ENCODE results near the gene FOXP1. TPM values are rescaled to one million over a fixed set of nuclear protein-coding genes. Genes with fewer than 3 reads are reported as not detected.
A peak's percentile ranks its signal among the peaks of the same experiment; 100 is the strongest.

Gene FOXP1
- total RNA-seq, 4 donors from 2014 or later = 103 to 173 (median 140) TPM

DNA sequence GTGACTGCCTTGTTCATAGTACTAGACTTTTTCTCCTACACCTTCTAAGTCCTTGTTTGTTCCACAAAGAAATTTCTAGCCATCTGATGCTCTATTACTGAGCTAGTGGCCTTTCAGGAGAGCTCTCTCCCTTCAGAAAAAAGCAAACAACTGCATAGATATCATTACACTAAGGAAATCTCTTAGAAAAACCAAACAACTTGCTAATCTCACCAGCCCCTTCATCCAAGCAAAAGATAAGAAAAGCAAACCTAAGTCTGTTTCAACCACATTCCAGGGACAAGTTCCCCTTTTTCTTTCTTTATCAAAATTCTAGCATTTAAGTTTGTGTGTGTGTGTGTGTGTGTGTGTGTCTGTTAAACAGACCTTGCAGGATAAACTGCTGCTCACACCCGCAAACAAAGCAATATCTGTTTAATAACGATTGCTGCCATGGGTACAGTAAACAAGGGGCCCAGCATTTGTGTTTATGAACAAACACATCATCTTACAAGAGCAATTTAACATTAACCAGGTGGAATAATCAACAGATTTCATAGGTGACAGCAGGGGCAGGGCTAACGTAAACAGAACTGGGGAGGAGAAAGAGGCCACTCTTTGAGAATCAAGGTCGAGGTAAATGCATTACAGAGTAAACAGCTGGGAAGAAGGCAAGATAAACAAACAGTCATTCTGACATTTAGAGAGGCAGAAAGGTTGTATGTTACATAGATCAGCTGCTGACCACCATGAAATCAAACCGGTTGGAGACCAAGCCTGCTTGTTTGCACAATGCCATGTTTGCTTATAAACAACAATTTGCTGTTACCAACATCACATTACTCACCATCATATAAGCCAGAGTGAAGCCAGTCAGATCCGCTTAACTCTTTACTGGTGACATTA, 375.1 kb downstream of the FOXP1 start:
- no peak for TF ChIP-seq POLR2A (IDR thresholded peaks at IDR 0.05)
- no peak for TF ChIP-seq CTCF (IDR thresholded peaks at IDR 0.05)
- H3K27ac ChIP-seq = peak overlapping the region in 2 of 4 donors; percentile 51 to 82
- DNase-seq = no peak
- no peak overlapping the region for H3K4me3 ChIP-seq
- no peaks in the 10 kb centered on the region for H3K27me3 ChIP-seq
- H3K9me3 ChIP-seq = no peaks in the 10 kb centered on the region
- peaks cover 0 to 36% (median 0%) of the 10 kb centered on the region in 4 donors for H3K4me1 ChIP-seq
- H3K36me3 ChIP-seq = no peaks in the 10 kb centered on the region

DNA sequence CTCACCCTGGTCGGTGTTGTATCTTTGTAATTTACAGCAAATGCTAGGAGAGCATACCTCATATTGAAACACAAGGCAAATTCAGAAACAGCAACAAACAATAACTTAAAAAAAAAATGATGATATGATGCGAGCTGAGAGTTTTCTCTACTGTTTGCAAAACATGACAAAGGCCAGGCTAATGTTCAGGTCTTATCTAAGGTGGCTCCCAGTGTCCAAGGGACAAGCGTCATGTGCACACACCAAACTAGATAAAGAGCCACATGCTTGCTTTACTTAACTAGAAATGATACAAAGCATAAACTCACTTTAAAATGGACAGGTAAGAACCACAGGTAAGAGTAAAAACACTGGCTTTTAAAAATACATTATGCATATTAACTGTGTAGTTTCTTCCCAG, 375.9 kb downstream of the FOXP1 start:
- H3K9me3 ChIP-seq = no peaks in the 10 kb centered on the region
- H3K27ac ChIP-seq = peak overlapping the region in 2 of 4 donors; percentile 51 to 82
- no peak overlapping the region for H3K4me3 ChIP-seq
- no peaks in the 10 kb centered on the region for H3K36me3 ChIP-seq
- no peaks in the 10 kb centered on the region for H3K27me3 ChIP-seq
- DNase-seq = peak in 1 of 3 donors; percentile 55
- TF ChIP-seq CTCF (IDR thresholded peaks at IDR 0.05) (no peak), POLR2A (IDR thresholded peaks at IDR 0.05) (no peak)
- H3K4me1 ChIP-seq = peaks cover 0 to 44% (median 0%) of the 10 kb centered on the region in 4 donors

DNA sequence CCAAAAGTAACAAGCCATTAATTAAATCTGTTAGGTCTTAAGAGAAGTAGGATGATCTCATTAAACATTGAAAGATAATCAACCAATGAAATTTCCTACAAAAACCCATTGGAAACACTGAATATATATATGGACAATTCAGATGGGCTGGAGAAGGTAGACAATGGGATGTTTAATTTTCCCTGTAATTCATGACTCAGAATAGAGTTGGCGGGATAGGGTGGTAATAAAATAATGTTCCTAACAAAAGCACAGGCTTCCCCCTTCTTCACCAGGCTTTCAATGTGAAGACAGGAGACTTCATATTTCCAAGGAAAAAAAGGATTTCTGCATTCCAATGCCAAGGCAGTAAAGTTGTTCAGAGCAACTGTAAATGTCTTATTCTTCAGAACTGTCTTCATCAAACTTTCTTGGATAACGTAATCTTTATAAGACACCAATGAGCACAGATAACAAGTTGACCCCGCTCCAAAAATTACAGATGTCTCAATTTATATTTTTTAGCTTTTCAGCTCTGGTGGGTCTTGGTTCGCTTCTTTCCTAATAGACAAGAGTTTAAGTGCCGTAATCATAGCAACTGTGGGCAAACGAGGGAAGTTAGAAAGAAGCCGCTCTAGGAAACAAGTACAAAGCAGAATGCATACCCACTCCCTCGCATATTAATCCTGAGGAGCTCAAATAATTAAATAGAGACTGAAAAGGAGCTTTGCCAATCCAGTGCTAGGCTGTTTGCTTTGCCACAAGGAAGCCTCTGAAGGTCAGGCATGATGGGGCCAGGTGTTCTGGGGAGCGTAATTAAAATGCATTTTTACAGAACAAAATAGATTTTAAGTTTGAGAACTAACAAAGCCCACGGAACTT, 377.0 kb downstream of the FOXP1 start:
- DNase-seq = no peak
- Histone ChIP-seq H3K4me3 (no peak overlapping the region), H3K9me3 (no peaks in the 10 kb centered on the region), H3K36me3 (no peaks in the 10 kb centered on the region), H3K4me1 (peaks cover 0 to 44% (median 0%) of the 10 kb centered on the region in 4 donors), H3K27ac (peak overlapping the region in 1 of 4 donors; percentile 82), H3K27me3 (no peaks in the 10 kb centered on the region)
- TF ChIP-seq CTCF (IDR thresholded peaks at IDR 0.05) = no peak
- no peak for TF ChIP-seq POLR2A (IDR thresholded peaks at IDR 0.05)

DNA sequence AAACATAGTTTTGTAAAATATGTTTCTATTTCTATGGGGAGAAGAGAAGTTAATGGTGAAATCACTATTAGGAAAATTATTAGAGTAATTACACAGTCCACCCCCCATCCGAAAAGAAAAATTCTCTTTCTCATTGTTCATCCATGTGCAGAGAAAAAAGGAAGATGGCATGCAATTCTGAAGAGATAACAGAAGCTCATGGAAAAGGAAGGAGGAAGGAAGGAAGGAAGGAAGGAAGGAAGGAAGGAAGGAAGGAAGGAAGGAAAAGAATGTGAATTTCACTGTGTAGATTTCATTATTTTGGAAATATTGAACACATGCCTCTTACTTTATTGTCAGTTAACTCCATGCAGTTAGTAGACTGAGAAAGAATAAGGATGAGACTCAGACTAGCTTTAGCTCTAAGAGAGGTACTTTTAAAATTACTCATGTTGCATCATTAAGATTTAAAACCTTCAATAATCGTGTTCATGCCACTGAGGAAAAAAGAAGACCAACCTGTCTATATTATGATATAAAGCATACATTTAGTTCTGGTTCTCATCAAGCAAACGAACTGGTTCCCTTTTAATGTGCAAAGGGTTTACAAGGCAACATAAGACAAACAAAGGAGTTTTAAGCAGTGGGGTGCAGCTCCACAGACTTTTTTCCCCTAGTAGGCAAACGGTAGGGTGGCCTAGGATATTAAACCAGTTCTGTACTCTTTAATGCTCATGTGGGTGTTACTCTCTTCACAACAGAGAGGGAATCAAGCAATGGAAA, 379.6 kb downstream of the FOXP1 start:
- Histone ChIP-seq H3K27me3 (no peaks in the 10 kb centered on the region), H3K4me3 (no peak overlapping the region), H3K4me1 (peaks cover 0 to 25% (median 0%) of the 10 kb centered on the region in 4 donors), H3K27ac (peak overlapping the region in 1 of 4 donors; percentile 16), H3K9me3 (no peaks in the 10 kb centered on the region), H3K36me3 (no peaks in the 10 kb centered on the region)
- no peak for DNase-seq
- TF ChIP-seq CTCF (IDR thresholded peaks at IDR 0.05) (no peak), POLR2A (IDR thresholded peaks at IDR 0.05) (no peak)
